Medulla oblongata (tissue), 1 donor: Measurements from ENCODE around the gene LIM2.
"Not testable (repeated sequence)": the region's sequence is repeated elsewhere in the genome, so short reads cannot be mapped to it uniquely, and the experiment has no call there.

Experiments
- DNase-seq: peaks from one replicate; pipeline ENCODE4 v3.0.0-alpha.2; 2015; ENCODE audit errors: extremely low spot score

Gene LIM2, protein sequence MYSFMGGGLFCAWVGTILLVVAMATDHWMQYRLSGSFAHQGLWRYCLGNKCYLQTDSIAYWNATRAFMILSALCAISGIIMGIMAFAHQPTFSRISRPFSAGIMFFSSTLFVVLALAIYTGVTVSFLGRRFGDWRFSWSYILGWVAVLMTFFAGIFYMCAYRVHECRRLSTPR

GRCh38 chr19:51387924-51388389 lies at the start of gene LIM2:
LIM2 (minus strand) TSS chr19:51387974; CDS start chr19:51387443, 531 bp downstream.
- DNase-seq = no peak

GRCh38 chr19:51434456-51434855 lies 46.7 kb upstream of the LIM2 start:
- no peak for DNase-seq

- DNase-seq = no peak
Observed at GRCh38 chr19:51433043-51433442, 45.3 kb upstream of the LIM2 start.

- no peak for DNase-seq
Observed at GRCh38 chr19:51431124-51431523, 43.4 kb upstream of the LIM2 start.

- DNase-seq = no peak
Observed at GRCh38 chr19:51430221-51430620, 42.4 kb upstream of the LIM2 start.

DNA sequence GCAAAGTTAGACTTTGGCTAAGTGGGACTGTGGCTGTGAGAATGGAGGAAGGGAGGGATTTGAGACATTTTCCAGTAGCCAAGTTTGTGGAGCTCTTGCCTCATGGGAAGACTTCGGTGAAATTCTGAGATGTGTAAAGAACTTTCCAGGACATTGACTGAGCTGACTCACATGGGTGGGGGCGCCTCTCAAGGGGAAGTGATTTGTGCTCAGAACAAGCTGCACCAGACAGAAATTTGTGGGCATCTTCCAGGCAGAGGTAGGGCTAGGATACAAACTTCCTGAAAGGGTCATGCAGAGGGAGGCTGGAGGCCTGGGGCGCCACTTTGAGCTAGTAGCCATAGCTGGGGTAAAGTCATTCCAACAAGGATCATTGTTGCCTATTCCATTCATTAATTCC lies 39.4 kb upstream of the LIM2 start:
- DNase-seq = no peak

DNA sequence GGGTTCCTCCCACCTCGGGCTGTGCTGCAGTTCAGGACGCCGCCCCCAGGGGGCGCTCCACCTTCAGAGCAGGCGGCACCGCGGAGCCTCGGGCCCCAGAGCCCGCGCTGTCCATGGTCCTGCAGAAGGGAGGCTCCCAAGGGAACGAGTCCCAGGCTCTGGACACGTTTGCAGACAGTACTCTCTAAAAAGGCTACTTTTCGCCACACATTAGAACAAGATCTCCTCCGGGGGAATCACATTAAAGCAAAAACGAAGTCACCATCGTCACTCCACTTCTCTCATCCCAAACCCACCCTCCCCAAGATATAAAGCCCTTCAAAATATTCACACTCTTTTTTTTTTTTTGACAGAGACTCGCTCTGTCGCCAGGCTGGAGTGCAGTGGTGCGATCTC lies 34.3 kb upstream of the LIM2 start:
- peak; percentile 76 for DNase-seq

DNA sequence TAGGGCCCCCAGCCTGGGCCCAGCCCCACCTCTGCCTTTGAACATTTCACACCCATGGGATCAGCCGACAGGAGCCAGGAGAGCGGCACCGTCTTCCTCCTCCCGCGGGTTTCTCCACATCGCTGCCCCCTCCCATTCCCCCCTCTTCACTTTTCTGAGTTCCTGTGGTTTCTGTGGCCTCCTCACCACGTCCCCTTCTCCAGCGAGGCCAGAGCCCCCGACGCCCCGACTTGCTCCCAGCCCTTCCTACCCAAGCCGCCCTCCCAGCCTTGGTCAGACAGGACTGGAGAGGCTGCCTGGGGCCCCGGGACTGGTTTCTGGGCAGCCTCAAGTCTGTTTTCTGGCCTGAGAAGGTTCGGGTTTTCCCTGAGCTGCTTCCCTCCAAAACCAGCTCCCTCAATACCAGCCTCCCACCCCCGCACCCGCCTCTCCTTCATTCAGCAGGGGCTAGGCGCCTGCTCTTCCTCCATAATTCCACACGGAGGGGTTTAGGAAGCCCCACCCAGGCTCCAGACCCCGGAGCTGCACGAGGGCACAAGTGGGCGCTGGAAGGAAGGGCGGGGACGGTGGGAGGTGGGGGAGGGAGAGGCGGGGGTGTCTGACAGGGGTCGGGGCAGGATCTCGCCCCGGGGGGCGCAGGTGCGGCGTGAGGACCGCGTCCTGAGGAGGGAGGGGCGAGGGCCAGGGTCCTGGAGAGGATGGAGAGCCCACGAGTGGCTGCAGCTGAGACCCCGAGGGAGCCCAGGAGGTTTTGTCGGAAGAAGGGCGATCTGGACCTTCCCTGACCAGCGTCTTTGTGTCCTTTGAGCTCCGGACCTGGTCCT lies 33.7 kb upstream of the LIM2 start:
- DNase-seq = no peak

DNA sequence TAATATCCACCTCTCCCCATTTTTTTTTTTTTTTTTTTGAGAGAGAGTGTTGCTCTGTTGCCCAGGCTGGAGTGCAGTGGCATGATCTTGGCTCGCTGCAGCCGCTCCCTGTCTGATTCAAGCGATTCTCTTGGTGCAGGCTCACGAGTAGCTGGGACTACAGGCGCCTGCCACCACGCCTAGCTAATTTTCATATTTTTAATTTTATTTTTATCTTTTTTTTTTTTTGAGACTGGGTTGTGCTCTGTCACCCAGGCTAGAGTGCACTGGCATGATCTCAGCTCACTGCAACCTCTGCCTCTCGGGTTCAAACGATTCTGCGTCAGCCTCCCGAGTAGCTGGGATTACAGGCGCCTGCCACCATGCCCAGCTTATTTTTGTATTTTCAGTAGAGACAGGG lies 32.7 kb upstream of the LIM2 start:
- not testable (repeated sequence) for DNase-seq

GRCh38 chr19:51418707-51419106 lies 30.9 kb upstream of the LIM2 start:
- DNase-seq = no peak

DNA sequence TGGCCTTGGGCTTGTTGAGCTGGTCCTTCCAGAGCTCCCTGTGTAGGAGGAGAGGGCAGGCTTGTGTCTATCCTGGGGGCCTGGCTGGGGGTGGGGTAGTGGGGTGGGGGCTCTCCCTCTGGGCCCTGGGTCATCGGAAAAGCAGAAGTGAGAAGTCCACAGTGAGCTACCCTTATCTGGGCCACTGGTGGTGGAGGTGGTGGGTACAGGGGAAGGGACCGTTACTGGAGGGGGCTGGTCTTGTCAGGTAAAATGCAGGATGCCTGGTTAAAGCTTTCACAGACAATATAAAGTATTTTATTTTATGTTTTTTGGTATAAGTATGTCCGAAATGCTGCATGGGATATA lies 30.0 kb upstream of the LIM2 start:
- no peak for DNase-seq

- DNase-seq = peak; percentile 67
Observed at GRCh38 chr19:51417107-51417809, 29.5 kb upstream of the LIM2 start, which contains the start of gene SIGLEC10. SIGLEC10 (minus strand) TSS chr19:51417642; CDS start chr19:51417581, 61 bp downstream.

GRCh38 chr19:51416422-51416821 lies 28.6 kb upstream of the LIM2 start:
- not testable (repeated sequence) for DNase-seq

- no peak for DNase-seq
Observed at GRCh38 chr19:51415187-51415586, 27.4 kb upstream of the LIM2 start.

- no peak for DNase-seq
Observed at GRCh38 chr19:51410950-51411748, 23.4 kb upstream of the LIM2 start.

DNA sequence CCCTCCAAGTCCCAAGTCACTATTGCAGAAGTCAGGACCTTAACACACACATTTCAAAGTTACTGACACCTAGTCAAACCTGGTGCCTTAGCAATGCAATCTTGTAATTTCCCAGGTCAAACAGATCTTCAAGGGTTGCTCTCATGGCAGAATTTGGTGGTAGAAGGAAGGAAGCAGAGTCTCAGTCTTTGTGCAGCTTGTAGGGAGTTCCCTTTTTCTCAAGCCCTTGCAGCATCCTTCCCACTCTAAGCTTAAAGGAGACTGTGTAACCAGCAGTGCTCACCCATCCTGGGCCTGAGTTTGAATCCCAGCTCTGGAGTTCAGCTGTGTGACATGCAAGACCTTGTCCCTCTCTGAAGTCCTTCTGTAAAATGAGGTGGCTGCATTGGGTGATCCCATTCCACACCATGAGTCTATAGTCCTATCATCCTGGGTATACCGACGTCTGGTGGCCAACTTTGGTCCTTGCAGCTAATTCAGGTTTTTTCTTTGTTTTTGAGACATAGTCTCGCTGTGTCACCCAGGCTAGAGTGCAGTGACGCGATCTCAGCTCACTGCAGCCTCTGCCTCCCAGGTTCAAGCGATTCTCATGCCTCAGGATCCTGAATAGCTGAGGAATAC lies 19.8 kb upstream of the LIM2 start:
- peak; percentile 60 for DNase-seq

DNA sequence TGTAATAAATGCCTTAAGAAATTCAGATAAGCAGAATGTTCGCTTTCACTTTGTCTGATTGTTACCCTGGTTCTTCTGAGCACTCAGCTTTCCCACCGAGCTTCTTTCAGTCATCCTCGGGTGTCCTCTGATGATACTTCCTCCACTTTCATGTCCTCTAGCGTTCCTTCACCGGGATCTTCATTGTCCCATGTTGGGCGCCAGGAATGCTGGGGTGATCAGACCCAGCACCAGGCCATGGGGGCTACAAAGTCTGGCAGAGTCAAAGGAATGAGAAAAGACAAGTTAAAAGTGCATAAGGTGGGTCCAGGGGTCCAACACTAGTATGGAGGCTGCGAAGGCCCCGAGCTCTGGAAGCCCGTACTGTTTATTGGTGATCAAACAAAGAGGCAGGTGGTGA lies 14.3 kb upstream of the LIM2 start:
- DNase-seq = no peak

- not testable (repeated sequence) for DNase-seq
Observed at GRCh38 chr19:51399936-51400335, 12.2 kb upstream of the LIM2 start.

- DNase-seq = no peak
Observed at GRCh38 chr19:51399231-51399630, 11.5 kb upstream of the LIM2 start.

DNA sequence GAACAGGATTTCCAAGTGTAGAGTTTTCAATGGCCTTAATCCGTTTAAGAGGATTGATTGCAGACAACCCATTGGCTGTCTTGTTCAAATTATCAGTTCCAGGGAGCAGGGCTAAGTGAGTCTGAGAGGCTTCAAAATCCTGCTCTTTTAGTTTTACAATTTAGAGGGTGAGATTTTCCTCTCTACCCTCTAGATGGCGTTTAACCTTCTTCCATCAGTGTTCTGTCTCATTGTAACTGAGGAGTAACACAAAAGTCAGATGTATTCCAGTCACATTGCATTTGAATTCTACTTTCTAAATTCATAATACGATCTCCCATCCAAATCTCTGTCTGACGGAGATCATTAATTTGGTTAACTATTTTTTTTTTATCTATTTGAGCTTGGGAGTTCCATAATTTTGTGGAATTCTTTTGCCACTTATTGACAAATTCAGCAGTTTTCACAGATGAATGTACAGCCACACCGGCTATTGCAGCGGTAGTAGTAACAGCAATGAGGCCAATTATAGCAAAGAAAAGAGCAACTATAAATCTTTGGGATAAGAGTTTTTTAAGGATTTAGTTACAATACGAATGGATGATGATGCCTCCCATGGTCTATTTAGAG lies 10.4 kb upstream of the LIM2 start:
- peak; percentile 57 for DNase-seq

- not testable (repeated sequence) for DNase-seq
Observed at GRCh38 chr19:51397453-51397852, 9.7 kb upstream of the LIM2 start.
